ENCODE data around the gene ZDHHC5. TPM values are rescaled to one million over a fixed set of nuclear protein-coding genes. Genes with fewer than 3 reads are reported as not detected.

ZDHHC5 gene
- total and polyA plus RNA-seq, 4 donors: 28.7 to 63.2 (median 42.9) TPM

- no peak for TF ChIP-seq CTCF (IDR thresholded peaks at IDR 0.05; ENCODE audit: control extremely low read depth, extremely low read depth)
- H3K4me3 ChIP-seq: no peak overlapping the region
- peaks cover 0 to 2% (median 0%) of the 10 kb centered on the region in 4 donors for H3K9me3 ChIP-seq (ENCODE audit: control insufficient read depth in 4 of 4, insufficient read depth in 3 of 4, low read length in 3 of 4)
- H3K4me1 ChIP-seq (ENCODE audit: control insufficient read depth in 5 of 5, insufficient read depth in 5 of 5, low read length in 5 of 5): peaks cover 0 to 65% (median 32%) of the 10 kb centered on the region in 5 donors
- H3K27ac ChIP-seq (ENCODE audit: low read depth in 1 of 2, low read length in 1 of 2): no peak overlapping the region
- DNase-seq: peak in 1 of 3 donors; percentile 25
- no peaks in the 10 kb centered on the region for H3K27me3 ChIP-seq (ENCODE audit: control insufficient read depth in 3 of 3, insufficient read depth in 3 of 3, low read length in 2 of 3)
- ATAC-seq (ENCODE audit: insufficient read depth, low FRiP score): no peak
- no peak overlapping the region for H3K9ac ChIP-seq (ENCODE audit: insufficient read depth in 1 of 2, low read length in 2 of 2)
- H3K36me3 ChIP-seq (ENCODE audit: control insufficient read depth in 4 of 4, insufficient read depth in 4 of 4, low read length in 4 of 4): peaks cover 0 to 7% (median under 1%) of the 10 kb centered on the region in 4 donors
- WGBS, 2 donors: 5 to 9% methylated on average over 23 of the region's 23 CpGs
Observed at GRCh38 chr11:57646799-57647303, 21.1 kb upstream of the ZDHHC5 start.

GRCh38 chr11:57647372-57647771 lies 20.5 kb upstream of the ZDHHC5 start:
- TF ChIP-seq CTCF (IDR thresholded peaks at IDR 0.05; ENCODE audit: control extremely low read depth, extremely low read depth): no peak
- H3K4me1 ChIP-seq (ENCODE audit: control insufficient read depth in 5 of 5, insufficient read depth in 5 of 5, low read length in 5 of 5): peaks cover 0 to 65% (median 32%) of the 10 kb centered on the region in 5 donors
- peaks cover 0 to 2% (median 0%) of the 10 kb centered on the region in 4 donors for H3K9me3 ChIP-seq (ENCODE audit: control insufficient read depth in 4 of 4, insufficient read depth in 3 of 4, low read length in 3 of 4)
- H3K27me3 ChIP-seq (ENCODE audit: control insufficient read depth in 3 of 3, insufficient read depth in 3 of 3, low read length in 2 of 3): no peaks in the 10 kb centered on the region
- H3K4me3 ChIP-seq: no peak overlapping the region
- H3K36me3 ChIP-seq (ENCODE audit: control insufficient read depth in 4 of 4, insufficient read depth in 4 of 4, low read length in 4 of 4): peaks cover 0 to 7% (median 0%) of the 10 kb centered on the region in 4 donors
- peak in 2 of 3 donors; percentile 46 to 50 for DNase-seq
- no peak for ATAC-seq (ENCODE audit: insufficient read depth, low FRiP score)
- 2 to 5% methylated on average over 10 of the region's 10 CpGs for WGBS, 2 donors
- H3K27ac ChIP-seq (ENCODE audit: low read depth in 1 of 2, low read length in 1 of 2): peak overlapping the region in 1 of 2 donors; percentile 41
- no peak overlapping the region for H3K9ac ChIP-seq (ENCODE audit: insufficient read depth in 1 of 2, low read length in 2 of 2)

- no peak for ATAC-seq (ENCODE audit: insufficient read depth, low FRiP score)
- no peak overlapping the region for H3K4me3 ChIP-seq
Observed at GRCh38 chr11:57647960-57648800, 19.7 kb upstream of the ZDHHC5 start.

More at GRCh38 chr11:57647960-57648800, 19.7 kb upstream of the ZDHHC5 start:
- Histone ChIP-seq H3K9ac (ENCODE audit: insufficient read depth in 1 of 2, low read length in 2 of 2) (no peak overlapping the region), H3K27me3 (ENCODE audit: control insufficient read depth in 3 of 3, insufficient read depth in 3 of 3, low read length in 2 of 3) (no peaks in the 10 kb centered on the region), H3K27ac (ENCODE audit: low read depth in 1 of 2, low read length in 1 of 2) (no peak overlapping the region), H3K9me3 (ENCODE audit: control insufficient read depth in 4 of 4, insufficient read depth in 3 of 4, low read length in 3 of 4) (peaks cover 0 to 2% (median 0%) of the 10 kb centered on the region in 4 donors), H3K4me1 (ENCODE audit: control insufficient read depth in 5 of 5, insufficient read depth in 5 of 5, low read length in 5 of 5) (peaks cover 0 to 70% (median 32%) of the 10 kb centered on the region in 5 donors), H3K36me3 (ENCODE audit: control insufficient read depth in 4 of 4, insufficient read depth in 4 of 4, low read length in 4 of 4) (peaks cover 0 to 4% (median 0%) of the 10 kb centered on the region in 4 donors)
- WGBS, 2 donors: 10% methylated on average over 13 of the region's 13 CpGs
- TF ChIP-seq CTCF (IDR thresholded peaks at IDR 0.05; ENCODE audit: control extremely low read depth, extremely low read depth): no peak
- peak in 2 of 3 donors; percentile 53 to 54 for DNase-seq
